GM10248 (cell line): Measurements from ENCODE around the gene AHNAK2.
"Not testable (repeated sequence)": the region's sequence is repeated elsewhere in the genome, so short reads cannot be mapped to it uniquely, and the experiment has no call there.

Experiments
- CTCF ChIA-PET: fragments of 300-600 bp; sonication (Branson Sonifier 250); formaldehyde crosslinking; extraction: SDS; loops from one replicate; lab custom pipeline; 2021; ENCODE audit warnings: antibody characterized with exemption; lab: Yijun Ruan, JAX
- POLR2A ChIA-PET: fragments of 350-650 bp; sonication (Branson Sonifier 250); formaldehyde crosslinking; extraction: SDS; loops from one replicate; lab custom pipeline; 2020; ENCODE audit warnings: antibody characterized with exemption; lab: Yijun Ruan, JAX
- DNase-seq: peaks from one replicate; pipeline ENCODE4 v3.0.0; 2012; ENCODE audit errors: extremely low spot score
- TF ChIP-seq, protein P1 (sequence below): IDR thresholded peaks from 2 replicates; pipeline ENCODE4 v1.5.1; 2012; ENCODE audit warnings: mild to moderate bottlenecking, low read depth; ENCODE audit errors: extremely low read depth, missing control alignments, control extremely low read depth

The AHNAK2 gene

DNA sequence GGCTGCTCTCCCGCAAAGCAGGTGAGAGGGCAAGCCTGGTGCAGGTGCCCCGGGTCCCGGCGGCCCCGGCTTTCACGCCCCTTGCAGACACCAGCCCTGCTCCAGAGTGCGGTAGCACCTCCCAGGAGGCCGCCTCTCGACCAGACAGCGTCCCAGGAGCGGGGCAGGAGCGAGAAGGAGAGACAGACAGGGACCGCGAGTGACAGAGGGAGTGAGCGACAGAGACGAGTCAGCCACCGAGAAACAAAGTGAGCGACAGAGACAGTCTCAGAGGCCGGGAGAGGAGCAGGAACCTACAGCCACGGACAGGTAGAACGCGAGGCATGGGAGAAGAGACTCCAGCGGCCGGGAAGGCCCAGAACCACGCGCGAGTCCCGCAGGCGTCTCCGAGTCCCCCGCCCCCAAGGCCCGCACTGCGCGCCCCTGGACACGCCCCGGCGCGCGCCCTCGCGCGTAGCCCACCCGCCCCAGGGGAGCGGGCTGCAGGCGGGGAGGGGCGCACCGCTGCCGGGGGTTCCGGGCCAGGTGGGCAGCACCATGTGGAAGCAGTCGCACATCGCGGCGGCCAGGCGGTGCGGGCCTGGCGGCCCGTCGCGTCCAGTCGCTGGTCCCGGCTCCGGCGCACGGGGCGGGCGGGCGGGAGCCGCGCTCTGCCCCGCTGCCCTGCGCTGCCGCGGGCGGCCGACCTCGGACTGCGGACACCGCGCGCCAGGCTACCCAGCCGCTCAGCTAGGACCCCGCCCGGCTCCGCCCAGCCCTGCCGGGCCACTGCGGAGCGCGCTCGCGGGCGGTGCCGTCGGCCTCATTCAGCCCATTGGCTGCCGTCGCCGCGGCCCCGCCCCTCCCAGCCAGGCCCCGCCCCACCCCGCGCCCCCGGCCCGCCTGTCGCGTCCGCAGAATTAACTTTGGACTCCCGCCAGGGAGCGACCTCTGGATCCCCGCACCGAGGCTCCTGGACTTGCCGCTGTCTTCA is at the start of gene AHNAK2:
TSS of gene AHNAK2 (minus strand) at position 694 of the 973 bp plus-strand sequence. CDS start at position 557, 137 bp downstream.
- ChIA-PET POLR2A (no interaction called here), CTCF (interaction anchor here (1.3 to 6.1 kb wide), 3 partner anchors 64 to 112 kb away, joined by 3 to 177 read pairs (median 11); no protein-coding TSS in a partner anchor)
- TF ChIP-seq, protein P1, sequence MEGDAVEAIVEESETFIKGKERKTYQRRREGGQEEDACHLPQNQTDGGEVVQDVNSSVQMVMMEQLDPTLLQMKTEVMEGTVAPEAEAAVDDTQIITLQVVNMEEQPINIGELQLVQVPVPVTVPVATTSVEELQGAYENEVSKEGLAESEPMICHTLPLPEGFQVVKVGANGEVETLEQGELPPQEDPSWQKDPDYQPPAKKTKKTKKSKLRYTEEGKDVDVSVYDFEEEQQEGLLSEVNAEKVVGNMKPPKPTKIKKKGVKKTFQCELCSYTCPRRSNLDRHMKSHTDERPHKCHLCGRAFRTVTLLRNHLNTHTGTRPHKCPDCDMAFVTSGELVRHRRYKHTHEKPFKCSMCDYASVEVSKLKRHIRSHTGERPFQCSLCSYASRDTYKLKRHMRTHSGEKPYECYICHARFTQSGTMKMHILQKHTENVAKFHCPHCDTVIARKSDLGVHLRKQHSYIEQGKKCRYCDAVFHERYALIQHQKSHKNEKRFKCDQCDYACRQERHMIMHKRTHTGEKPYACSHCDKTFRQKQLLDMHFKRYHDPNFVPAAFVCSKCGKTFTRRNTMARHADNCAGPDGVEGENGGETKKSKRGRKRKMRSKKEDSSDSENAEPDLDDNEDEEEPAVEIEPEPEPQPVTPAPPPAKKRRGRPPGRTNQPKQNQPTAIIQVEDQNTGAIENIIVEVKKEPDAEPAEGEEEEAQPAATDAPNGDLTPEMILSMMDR = no peak
- DNase-seq = peak; percentile 60

DNA sequence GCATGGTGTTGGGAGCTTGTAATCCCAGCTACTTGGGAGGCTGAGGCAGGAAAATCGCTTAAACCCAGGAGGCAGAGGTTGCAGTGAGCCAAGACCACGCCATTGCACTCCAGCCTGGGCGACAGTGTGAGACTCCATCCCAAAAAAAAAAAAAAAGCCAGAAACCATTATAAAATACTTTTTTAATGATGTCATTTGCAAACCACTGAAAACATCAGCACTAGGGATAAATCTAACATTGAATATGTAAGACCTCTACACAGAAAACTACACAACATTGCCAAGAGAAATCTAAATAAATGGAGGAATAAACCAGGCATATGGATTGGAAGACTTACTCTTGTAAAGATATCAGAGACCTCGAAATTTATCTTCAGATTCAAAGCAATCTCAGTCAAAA is 49.5 kb upstream of the AHNAK2 start:
- DNase-seq, POLR2A ChIA-PET: not testable (repeated sequence)
- CTCF ChIA-PET = interaction anchor here (1.6 to 5.3 kb wide), 4 partner anchors 15 to 52 kb away, joined by 4 to 37 read pairs (median 14); no protein-coding TSS in a partner anchor

DNA sequence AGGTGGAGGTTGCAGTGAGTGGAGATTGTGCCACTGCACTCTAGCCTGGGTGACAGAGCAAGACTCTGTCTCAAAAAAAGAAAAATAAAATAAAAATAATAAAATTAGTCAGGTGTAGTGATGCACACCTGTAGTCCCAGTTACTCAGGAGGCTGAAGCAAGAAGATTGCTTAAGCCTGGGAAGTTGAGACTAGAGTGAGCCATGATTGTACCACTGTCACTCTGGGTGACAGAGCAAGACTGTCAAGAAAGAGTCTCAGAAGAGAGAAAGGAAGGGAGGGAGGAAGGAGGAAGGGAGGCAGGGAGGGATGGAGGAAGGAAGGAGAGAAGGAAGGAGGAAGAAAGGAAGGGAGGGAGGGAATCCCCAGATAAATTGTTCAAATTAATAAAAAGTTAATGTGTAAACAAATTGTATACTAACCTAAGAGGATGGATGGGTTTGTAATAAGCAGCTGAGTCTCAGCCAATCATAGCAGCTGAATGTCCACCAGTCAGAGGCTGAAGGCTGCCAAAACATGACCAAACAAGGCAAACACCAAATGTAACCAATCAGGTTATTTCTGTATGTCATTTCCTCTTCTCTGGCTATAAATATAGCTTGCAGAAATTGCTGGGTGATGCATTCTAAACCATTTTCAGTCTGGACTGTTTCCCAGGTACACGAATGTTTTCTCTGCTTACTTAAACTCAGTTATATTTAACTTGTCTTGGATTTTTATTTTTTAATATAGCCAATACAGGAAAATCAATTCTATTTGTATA is 48.8 kb upstream of the AHNAK2 start:
- ChIA-PET POLR2A (no interaction called here), CTCF (interaction anchor here (1.0 to 3.3 kb wide), 3 partner anchors 8 to 51 kb away, joined by 3 to 24 read pairs (median 7); no protein-coding TSS in a partner anchor)
- TF ChIP-seq, protein P1 = no peak
- DNase-seq = peak; percentile 39

DNA sequence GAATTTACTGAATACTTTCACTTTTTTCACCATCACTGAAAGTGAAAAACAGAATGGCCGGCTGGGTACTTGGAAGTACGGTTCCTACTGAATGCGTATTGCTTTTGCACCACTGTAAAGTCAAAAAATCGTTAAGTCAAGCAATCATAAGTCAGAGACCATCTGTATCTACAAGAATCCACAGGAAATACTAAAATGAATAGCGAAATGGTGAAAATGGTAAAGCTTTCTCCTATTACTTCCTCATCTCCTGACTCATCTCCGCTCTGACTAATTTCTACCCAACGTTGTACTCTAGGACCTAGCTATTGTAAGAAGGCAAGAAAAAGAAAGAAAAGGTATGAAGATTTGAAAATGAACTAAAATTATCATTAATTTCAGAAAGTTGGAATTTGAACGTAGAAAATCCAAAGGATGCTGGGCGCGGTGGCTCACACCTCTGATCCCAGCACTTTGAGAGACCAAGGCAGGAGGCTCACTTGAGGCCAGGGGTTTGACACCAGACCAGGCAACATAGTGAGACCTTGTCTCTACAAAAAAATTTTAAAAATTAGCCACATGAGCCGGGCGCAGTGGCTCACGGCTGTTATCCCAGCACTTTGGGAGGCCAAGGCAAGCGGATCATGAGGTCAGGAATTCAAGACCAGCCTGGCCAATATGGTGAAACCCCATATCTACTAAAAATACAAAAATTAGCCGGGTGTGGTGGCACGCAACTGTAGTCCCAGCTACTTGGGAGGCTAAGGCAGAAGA is 48.0 kb upstream of the AHNAK2 start:
- CTCF ChIA-PET = interaction anchor here (1.0 to 3.3 kb wide), 4 partner anchors 9 to 50 kb away, joined by 3 to 24 read pairs (median 5); no protein-coding TSS in a partner anchor

DNA sequence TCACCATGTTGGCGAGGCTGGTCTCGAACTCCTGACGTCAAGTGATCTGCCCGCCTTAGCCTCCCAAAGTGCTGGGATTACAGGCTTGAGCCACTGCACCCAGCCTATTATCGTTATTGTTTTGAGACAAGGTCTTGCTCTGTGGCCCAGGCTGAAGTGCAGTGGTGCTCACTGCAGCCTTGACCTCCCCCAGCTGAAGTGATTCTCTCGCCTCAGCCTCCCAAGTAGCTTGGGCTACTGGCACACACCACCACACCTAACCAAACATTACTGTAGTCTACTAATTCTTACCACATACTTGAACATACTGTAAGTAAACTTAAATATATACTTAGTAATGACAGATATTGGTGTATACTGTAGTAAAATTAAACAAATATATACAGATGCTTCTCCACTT is 47.3 kb upstream of the AHNAK2 start:
- CTCF ChIA-PET = interaction anchor here (1.0 to 3.3 kb wide), 3 partner anchors 11 to 49 kb away, joined by 3 to 24 read pairs (median 7); no protein-coding TSS in a partner anchor
- TF ChIP-seq, protein P1 = no peak
- POLR2A ChIA-PET = no interaction called here
- no peak for DNase-seq

More for the DNA sequence above, 48.0 kb upstream of the AHNAK2 start:
- TF ChIP-seq, protein P1 = no peak
- peak; percentile 66 for DNase-seq
- POLR2A ChIA-PET = no interaction called here

DNA sequence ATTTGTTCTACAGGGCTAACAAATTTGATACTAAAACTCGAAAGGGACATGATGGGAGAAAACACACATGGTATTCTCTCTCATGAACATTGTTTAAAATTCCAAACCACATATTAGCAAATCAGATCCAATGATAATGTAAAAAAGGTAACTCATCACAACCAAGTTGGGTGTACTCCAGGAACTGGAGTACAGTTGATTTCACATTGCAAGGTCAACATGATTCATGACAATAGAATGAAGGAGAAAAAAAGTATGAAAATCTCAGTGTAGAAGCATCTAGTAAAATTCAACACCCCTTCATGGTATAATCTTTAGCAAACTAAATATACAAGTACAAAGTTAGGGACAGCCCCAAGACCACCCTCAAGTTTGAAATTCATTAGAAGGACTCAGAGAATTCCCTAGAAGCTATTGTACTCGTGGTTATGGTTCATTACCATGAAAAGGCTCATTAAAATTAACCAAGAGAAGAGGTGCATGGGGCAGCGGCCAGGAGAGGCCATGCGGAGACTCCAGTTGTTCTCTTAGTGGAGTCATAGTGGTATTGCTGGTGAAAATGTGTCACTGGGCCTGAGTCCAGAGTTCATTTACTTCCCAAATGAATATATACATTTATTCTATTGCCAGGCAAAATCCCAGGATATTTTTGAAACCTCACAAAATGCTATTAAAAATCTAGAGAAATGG is 45.8 kb upstream of the AHNAK2 start:
- POLR2A ChIA-PET = no interaction called here
- DNase-seq = no peak
- CTCF ChIA-PET = no interaction called here
- TF ChIP-seq, protein P1 = no peak
